ENCODE measurements around the gene NAALADL2. TPM values are rescaled to one million over a fixed set of nuclear protein-coding genes. Genes with fewer than 3 reads are reported as not detected.

Gene NAALADL2
- total and polyA plus RNA-seq, 3 donors from 2014 or later, result 5.4 to 15.6 (median 6.0) TPM

DNA sequence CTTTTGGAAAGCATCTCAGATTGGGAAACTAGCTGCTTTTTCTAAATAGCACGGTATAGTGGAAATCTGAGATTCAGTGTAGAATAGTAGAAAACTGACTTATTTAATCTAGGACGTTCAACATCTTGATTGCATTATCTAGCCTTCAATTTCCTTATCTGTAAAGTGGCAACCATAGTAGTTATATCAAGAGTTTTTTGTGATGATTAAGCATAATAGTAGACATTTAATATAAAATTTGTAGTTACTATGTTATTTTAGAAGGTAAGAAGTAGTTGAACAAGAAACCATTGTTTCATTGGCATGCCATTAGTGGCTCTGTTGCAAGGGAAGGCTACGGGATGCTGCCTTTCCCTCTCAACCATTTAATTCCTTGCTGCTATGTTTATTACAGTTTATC is 367.3 kb downstream of the NAALADL2 start:
- intact Hi-C loops (cut with DNase I; ENCODE audit: low total_unique reads), result no loop called here

GRCh38 chr3:175227126-175227525 is 368.0 kb downstream of the NAALADL2 start:
- 87 to 94% methylated on average over 3 of the region's 3 CpGs for WGBS, 2 donors
- intact Hi-C loops (cut with DNase I; ENCODE audit: low total_unique reads), result no loop called here
- DNase-seq, result no peak

More for the DNA sequence above, 367.3 kb downstream of the NAALADL2 start:
- Histone ChIP-seq H3K27me3 (no peaks in the 10 kb centered on the region), H3K4me1 (no peaks in the 10 kb centered on the region), H3K4me3 (no peak overlapping the region), H3K27ac (no peak overlapping the region), H3K36me3 (ENCODE audit: low read depth, missing control alignments) (no peaks in the 10 kb centered on the region), H3K9me3 (no peaks in the 10 kb centered on the region)
- 74 to 85% methylated on average over 3 of the region's 3 CpGs for WGBS, 2 donors
- TF ChIP-seq CTCF (IDR thresholded peaks at IDR 0.05), result no peak
- no peak for TF ChIP-seq POLR2A (IDR thresholded peaks at IDR 0.05)
- DNase-seq, result no peak

DNA sequence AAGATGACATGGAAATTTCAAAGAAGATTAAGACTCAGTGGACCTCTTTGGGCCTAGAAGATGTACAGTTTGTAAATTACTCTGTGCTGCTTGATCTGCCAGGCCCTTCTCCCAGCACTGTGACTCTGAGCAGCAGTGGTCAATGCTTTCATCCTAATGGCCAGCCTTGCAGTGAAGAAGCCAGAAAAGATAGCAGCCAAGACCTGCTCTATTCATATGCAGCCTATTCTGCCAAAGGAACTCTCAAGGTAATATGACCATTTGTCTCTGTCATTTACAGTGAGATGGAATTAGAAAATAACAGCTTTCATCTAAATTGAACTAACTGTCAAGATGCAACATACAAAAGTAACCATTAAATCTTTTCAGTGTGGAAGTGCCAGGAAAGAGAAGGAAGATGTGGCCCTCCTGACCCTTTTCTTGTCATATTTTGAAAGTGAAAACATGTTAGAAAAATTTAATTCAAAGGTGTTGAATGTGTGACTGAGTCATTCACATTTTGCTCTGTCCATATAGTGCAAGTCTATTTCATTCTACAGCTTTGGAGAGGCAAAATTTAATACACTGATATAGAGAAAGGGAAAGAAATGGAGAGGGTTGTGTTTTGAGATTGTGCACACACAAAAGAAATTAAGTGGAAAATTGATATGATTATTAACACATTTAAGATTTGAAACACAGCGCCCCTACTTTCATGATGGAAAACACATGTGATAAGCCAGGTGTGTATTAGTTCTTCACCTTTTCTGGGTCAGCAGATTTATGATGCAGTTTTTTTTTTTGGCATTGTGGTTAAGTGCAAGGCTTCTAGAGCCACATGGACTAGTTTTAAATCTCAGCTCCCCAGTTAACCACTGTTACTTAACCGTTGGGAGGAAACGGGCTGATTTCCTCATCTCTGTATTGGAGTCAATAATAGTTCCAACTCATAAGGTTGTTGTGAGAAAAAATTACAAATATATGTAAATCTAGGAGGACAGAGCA is 375.1 kb downstream of the NAALADL2 start:
- Histone ChIP-seq H3K4me1 (no peaks in the 10 kb centered on the region), H3K9me3 (no peaks in the 10 kb centered on the region), H3K27me3 (no peaks in the 10 kb centered on the region), H3K27ac (no peak overlapping the region), H3K4me3 (no peak overlapping the region), H3K36me3 (ENCODE audit: low read depth, missing control alignments) (no peaks in the 10 kb centered on the region)
- 87 to 95% methylated on average over 3 of the region's 3 CpGs for WGBS, 2 donors
- intact Hi-C loops (cut with DNase I; ENCODE audit: low total_unique reads), result no loop called here
- no peak for DNase-seq
- no peak for TF ChIP-seq POLR2A (IDR thresholded peaks at IDR 0.05)
- TF ChIP-seq CTCF (IDR thresholded peaks at IDR 0.05), result no peak

More at GRCh38 chr3:175227126-175227525, 368.0 kb downstream of the NAALADL2 start:
- TF ChIP-seq POLR2A (IDR thresholded peaks at IDR 0.05), result no peak
- no peak for TF ChIP-seq CTCF (IDR thresholded peaks at IDR 0.05)
- Histone ChIP-seq H3K36me3 (ENCODE audit: low read depth, missing control alignments) (no peaks in the 10 kb centered on the region), H3K27ac (no peak overlapping the region), H3K9me3 (no peaks in the 10 kb centered on the region), H3K4me1 (no peaks in the 10 kb centered on the region), H3K4me3 (no peak overlapping the region), H3K27me3 (no peaks in the 10 kb centered on the region)

- no peaks in the 10 kb centered on the region for H3K9me3 ChIP-seq
- H3K27ac ChIP-seq, result no peak overlapping the region
- WGBS, 2 donors, result 50 to 74% methylated on average over 3 of the region's 3 CpGs
- no peak for DNase-seq
- H3K4me3 ChIP-seq, result no peak overlapping the region
- H3K27me3 ChIP-seq, result no peaks in the 10 kb centered on the region
- no peaks in the 10 kb centered on the region for H3K4me1 ChIP-seq
- intact Hi-C loops (cut with DNase I; ENCODE audit: low total_unique reads), result no loop called here
- TF ChIP-seq POLR2A (IDR thresholded peaks at IDR 0.05) (no peak), CTCF (IDR thresholded peaks at IDR 0.05) (no peak)
- no peaks in the 10 kb centered on the region for H3K36me3 ChIP-seq (ENCODE audit: low read depth, missing control alignments)
Observed at GRCh38 chr3:175238801-175239200, 379.7 kb downstream of the NAALADL2 start.
